HepG2 (cell line): Measurements from ENCODE around the gene ADIPOR1. TPM values are rescaled to one million over a fixed set of nuclear protein-coding genes. Genes with fewer than 3 reads are reported as not detected.

Experiments
- ARHGAP35 ChIP-seq: sonication (generic); formaldehyde crosslinking; IDR thresholded peaks from 2 replicates; pipeline ENCODE4 v1.9.0; 2022; ENCODE audit warnings: mild to moderate bottlenecking, inconsistent platforms, moderate library complexity, missing genetic modification reagents, borderline replicate concordance
- ATM ChIP-seq: fragments of 450-650 bp; IDR thresholded peaks from 2 replicates; pipeline ENCODE4 v1.7.1; 2017; ENCODE audit warnings: mild to moderate bottlenecking, borderline replicate concordance
- BORCS8-MEF2B ChIP-seq: sonication (generic); formaldehyde crosslinking; IDR thresholded peaks from 2 replicates; pipeline ENCODE4 v1.8.0; 2022; ENCODE audit warnings: mild to moderate bottlenecking, missing genetic modification reagents
- DMTF1 ChIP-seq: sonication (generic); formaldehyde crosslinking; IDR thresholded peaks from 2 replicates; pipeline ENCODE4 v1.4.0; 2020; ENCODE audit warnings: mild to moderate bottlenecking, missing genetic modification reagents
- GATAD2A ChIP-seq: IDR thresholded peaks from 2 replicates; pipeline ENCODE4 v1.6.1; 2016
- HHEX ChIP-seq: IDR thresholded peaks from 2 replicates; pipeline ENCODE4 v1.6.1; 2016; ENCODE audit warnings: control low read depth
- NFKBIZ ChIP-seq: IDR thresholded peaks from 2 replicates; pipeline ENCODE4 v1.6.1; 2018; ENCODE audit warnings: missing genetic modification reagents, missing compliant biosample characterization
- POGZ ChIP-seq: sonication (generic); formaldehyde crosslinking; IDR thresholded peaks from 2 replicates; pipeline ENCODE4 v1.4.0; 2020; ENCODE audit warnings: mild to moderate bottlenecking, missing genetic modification reagents
- PPARG ChIP-seq: conservative IDR thresholded peaks from 2 replicates; pipeline ENCODE4 v1.6.1; 2016; ENCODE audit warnings: missing biosample characterization, missing genetic modification reagents
- SMYD3 ChIP-seq: sonication (generic); formaldehyde crosslinking; IDR thresholded peaks from 2 replicates; pipeline ENCODE4 v1.8.1; 2023; ENCODE audit warnings: mild to moderate bottlenecking, missing genetic modification reagents
- WIZ ChIP-seq: sonication (generic); formaldehyde crosslinking; IDR thresholded peaks from 2 replicates; pipeline ENCODE4 v1.5.1; 2020; ENCODE audit warnings: mild to moderate bottlenecking, missing genetic modification reagents
- ZNF12 ChIP-seq: sonication (generic); formaldehyde crosslinking; IDR thresholded peaks from 2 replicates; pipeline ENCODE4 v1.5.0; 2020; ENCODE audit warnings: missing genetic modification reagents
- ZNF180 ChIP-seq: sonication (generic); formaldehyde crosslinking; IDR thresholded peaks from 2 replicates; pipeline ENCODE4 v1.4.0; 2020; ENCODE audit warnings: low read depth, missing genetic modification reagents, borderline replicate concordance
- ZNF619 ChIP-seq: sonication (generic); formaldehyde crosslinking; IDR thresholded peaks from 2 replicates; pipeline ENCODE4 v1.4.0; 2020; ENCODE audit warnings: mild to moderate bottlenecking, missing genetic modification reagents
- ZNF646 ChIP-seq: sonication (generic); formaldehyde crosslinking; IDR thresholded peaks from 2 replicates; pipeline ENCODE4 v1.9.0; 2021; ENCODE audit warnings: mild to moderate bottlenecking, missing genetic modification reagents
- ZNF775 ChIP-seq: sonication (generic); formaldehyde crosslinking; IDR thresholded peaks from 2 replicates; pipeline ENCODE4 v1.4.0; 2020; ENCODE audit warnings: missing genetic modification reagents, mild to moderate bottlenecking, moderate library complexity, borderline replicate concordance
- ZNF879 ChIP-seq: sonication (generic); formaldehyde crosslinking; IDR thresholded peaks from 2 replicates; pipeline ENCODE4 v1.8.1; 2023; ENCODE audit warnings: missing genetic modification reagents
- ZZZ3 ChIP-seq: sonication (generic); formaldehyde crosslinking; IDR thresholded peaks from 2 replicates; pipeline ENCODE4 v1.4.0; 2020; ENCODE audit warnings: missing genetic modification reagents, mild to moderate bottlenecking, borderline replicate concordance
- polyA plus RNA-seq, 8 experiments: library from polyadenylated mRNA; depleted of rRNA in 3 of 8; stranded (reverse) in 7 of 8; unstranded in 1 of 8; fragments of >200 nt; fragmentation: Illumina TruSeq in 4 of 8; extraction: Trizol in 4 of 8; gene quantifications; 2 replicates each; pipeline versions ENCODE4 v1.2.1 to v1.2.3, GENCODE V29; 2011 to 2016; ENCODE audit warnings: low read depth in 4 of 8, missing spikeins in 1 of 8, mixed read lengths in 1 of 8; ENCODE audit not compliant: insufficient read depth in 1 of 8
- total RNA-seq, 5 experiments: library from RNA; depleted of rRNA; stranded (reverse); fragments of >200 nt; fragmentation: Illumina TruSeq; extraction: Trizol; gene quantifications; 2 replicates each; pipeline ENCODE4 v1.2.3, GENCODE V29; 2016; ENCODE audit warnings: low read depth in 1 of 5

The ADIPOR1 gene
- total and polyA plus RNA-seq, 2 of the 13 experiments (the other 11 are each of a cell fraction or from before 2014, with no cell fraction given), result 60.0 to 141 TPM

DNA sequence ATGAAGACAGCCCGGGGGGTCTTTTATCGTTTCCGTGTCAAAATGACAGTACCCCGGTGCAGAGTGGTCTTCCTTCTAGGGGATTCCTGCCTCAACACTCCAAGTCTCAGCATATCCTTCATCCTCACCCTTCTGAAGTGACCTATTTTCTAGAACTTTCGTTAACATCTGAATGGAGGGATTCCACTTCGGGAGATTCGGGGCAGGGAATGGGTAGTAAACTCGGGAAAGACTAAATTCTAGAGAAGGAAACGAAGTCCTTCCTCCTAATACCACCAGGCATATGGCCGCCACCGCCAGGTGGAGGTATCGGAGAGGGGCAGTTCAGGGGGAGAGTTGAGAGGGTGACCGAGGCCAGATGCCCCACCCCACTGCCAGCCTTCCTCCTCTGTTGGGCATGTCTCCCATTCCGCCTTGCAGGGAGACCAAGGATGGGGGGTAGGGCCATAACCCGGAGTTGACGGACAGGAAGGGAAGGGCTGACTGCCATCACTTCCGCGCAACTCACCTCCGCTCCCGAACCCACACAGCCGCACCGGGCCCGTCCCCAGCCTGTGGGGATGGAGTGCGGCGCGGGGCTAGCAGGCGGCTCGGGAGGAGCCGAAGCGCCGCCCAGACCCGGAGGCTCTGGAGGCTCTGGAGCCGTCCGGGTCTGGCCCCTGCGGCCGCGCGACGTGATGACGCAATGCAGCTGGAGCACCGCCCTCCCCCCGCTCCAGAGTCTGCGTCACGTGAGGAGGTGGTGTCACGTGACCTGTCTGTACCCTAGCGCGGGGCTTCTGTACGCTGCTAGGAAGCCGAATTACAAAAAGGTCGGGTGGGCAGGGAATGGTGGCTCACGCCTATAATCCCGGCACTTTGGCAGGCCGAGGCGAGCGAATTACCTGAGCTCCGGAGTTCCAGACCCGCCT, 31.3 kb downstream of the ADIPOR1 start, which contains the start of gene KLHL12 (continued):
- TF ChIP-seq ZNF646 (CRISPR knock-in tag) (no peak), ZNF879 (CRISPR knock-in tag) (peak; percentile 85; the same call in 1 of the 2 replicates), DMTF1 (CRISPR knock-in tag) (peak; percentile 20; the same call in 1 of the 2 replicates), NFKBIZ (CRISPR knock-in tag) (0 out of 2 replicates have a peak, but pooled peaks have one; percentile 52), PPARG (CRISPR knock-in tag) (no peak; the same call in none of the 2 replicates), WIZ (CRISPR knock-in tag) (peak; percentile 88), GATAD2A (peak; percentile 65), HHEX (no peak), ZNF775 (CRISPR knock-in tag) (0 out of 2 replicates have a peak, but pooled peaks have one; percentile 49), ZZZ3 (CRISPR knock-in tag) (peak; percentile 70; the same call in 1 of the 2 replicates), BORCS8-MEF2B (CRISPR knock-in tag) (0 out of 2 replicates have a peak, but pooled peaks have one; percentile 64), ARHGAP35 (peak; percentile 87; the same call in 1 of the 2 replicates), ATM (no peak), ZNF619 (CRISPR knock-in tag) (peak; percentile 75; the same call in 1 of the 2 replicates), SMYD3 (CRISPR knock-in tag) (no peak), ZNF180 (CRISPR knock-in tag) (no peak), ZNF12 (CRISPR knock-in tag) (peak; percentile 77), POGZ (CRISPR knock-in tag) (peak; percentile 97)
